Ovary (tissue), 9 donors: ENCODE results near the gene CLN6. TPM values are rescaled to one million over a fixed set of nuclear protein-coding genes. Genes with fewer than 3 reads are reported as not detected.

Experiments used
- DNase-seq, 5 donors: peaks; one replicate each; pipeline ENCODE4 v3.0.0-alpha.2; 2019 to 2020
- H3K27ac ChIP-seq, 2 donors: fragments of 200-600 bp; one replicate each; pipeline versions ENCODE4 v1.5.1 to v1.8.0; 2019 to 2022
- H3K27me3 ChIP-seq: fragments of 200-600 bp; one replicate; pipeline ENCODE4 v1.8.0; 2022
- H3K36me3 ChIP-seq: fragments of 200-600 bp; sonication (generic); one replicate; pipeline ENCODE4 v1.5.1; 2019
- H3K4me1 ChIP-seq: one replicate; pipeline ENCODE4 v1.8.1; 2013; ENCODE audit warnings: mild to moderate bottlenecking, moderate library complexity; ENCODE audit not compliant: insufficient read depth
- H3K4me3 ChIP-seq: fragments of 200-600 bp; sonication (generic); one replicate; pipeline ENCODE4 v1.5.1; 2017
- H3K9me3 ChIP-seq, 2 donors: fragments of 200-600 bp in 1 of 2; sonication (generic) in 1 of 2; one replicate each; pipeline versions ENCODE4 v1.5.1 to v1.8.1; 2013 to 2019; ENCODE audit warnings: mild to moderate bottlenecking in 1 of 2, moderate library complexity in 1 of 2
- CTCF ChIP-seq, 3 donors: fragments of 450-650 bp in 2 of 3; fragments of 200-600 bp in 1 of 3; IDR thresholded peaks; one replicate each; pipeline versions ENCODE4 v1.5.1 to v1.8.0; 2016 to 2022; ENCODE audit warnings: antibody characterized with exemption in 3 of 3, mild to moderate bottlenecking in 1 of 3
- EP300 ChIP-seq: sonication (generic); formaldehyde crosslinking; IDR thresholded peaks from one replicate; pipeline ENCODE4 v1.6.1; 2017; ENCODE audit warnings: antibody characterized with exemption
- POLR2A ChIP-seq: fragments of 450-650 bp; IDR thresholded peaks from one replicate; pipeline ENCODE4 v1.6.1; 2017; ENCODE audit warnings: antibody characterized with exemption, mild to moderate bottlenecking, moderate library complexity
- WGBS, 3 donors: extraction: QIAGEN DNeasy Blood & Tissue Kit in 1 of 3; methylation state at CpG; one replicate each; pipeline versions ENCODE4 v1.1.5 to v1.1.7; 2013 to 2017; 5-methylcytosine and 5-hydroxymethylcytosine counted together
- intact Hi-C, 4 donors: fragments of 100-400 bp; cut with DNase I; formaldehyde crosslinking; loops; one replicate each; pipeline versions ENCODE4 v1.11.0 to v1.15.1; 2022 to 2023
- polyA plus RNA-seq, 2 donors: library from polyadenylated mRNA; stranded (reverse); fragments of 200-250 nt in 1 of 2; fragments of 350-450 nt in 1 of 2; fragmentation: Illumina TruSeq in 1 of 2; extraction: RNeasy Lipid Tissue Mini Kit (QIAGEN cat#74804) in 1 of 2; gene quantifications; one replicate each; pipeline ENCODE4 v1.2.3, GENCODE V29; 2013 to 2014
- total RNA-seq, 7 donors: library from RNA; depleted of rRNA in 2 of 7; stranded (reverse); fragments of >200 nt in 2 of 7; fragmentation: NEBNext Ultra II Directional in 3 of 7; extraction: Animal tissue kit (Norgen Biotek cat#: 25700) in 3 of 7; gene quantifications; one replicate each; pipeline versions ENCODE4 v1.1.0 to v1.2.4, GENCODE V29; 2016 to 2023
- donor health status: DM: no; HTN: no; CAD: no; lungs with moderate emphysema.
- donor health status: DM: no; HTN: no; CAD: no.
- donor health status: Bipolar disorder and iron deficiency.
- donor health status: DM: yes; HTN: yes; CAD: no.
- donor health status: DM: no; HTN: no; CAD: no.
- donor health status: DM: yes; HTN: yes; CAD: no.

CLN6 gene
- total and polyA plus RNA-seq, 9 donors, result 6.3 to 21.8 (median 12.0) TPM

DNA sequence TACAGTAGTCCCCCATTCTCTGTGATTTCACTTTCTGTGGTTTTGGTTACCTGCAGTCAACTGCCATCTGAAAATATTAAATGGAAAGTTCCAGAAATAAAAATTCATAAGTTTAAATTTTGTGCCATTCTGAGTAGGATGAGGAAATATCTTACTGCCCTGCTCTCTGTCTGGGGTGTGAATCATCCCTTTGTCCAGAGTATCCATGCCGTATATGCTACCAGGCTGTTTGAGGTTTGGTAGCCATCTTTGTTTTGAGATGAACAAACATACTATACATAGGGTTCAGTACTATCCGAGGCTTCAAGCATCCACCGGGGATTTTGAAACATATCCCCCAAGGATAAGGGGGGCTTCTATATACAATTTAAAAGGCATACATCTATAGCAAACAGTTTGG is 31.7 kb upstream of the CLN6 start:
- Histone ChIP-seq H3K36me3 (no peaks in the 10 kb centered on the region), H3K9me3 (no peaks in the 10 kb centered on the region), H3K4me3 (no peak overlapping the region), H3K27ac (no peak overlapping the region), H3K27me3 (peaks cover 3% of the 10 kb centered on the region), H3K4me1 (peaks cover 4% of the 10 kb centered on the region)
- TF ChIP-seq CTCF (IDR thresholded peaks at IDR 0.05) (no peak), EP300 (no peak), POLR2A (no peak)
- whole genome bisulfite sequencing, 3 donors, result 88 to 93% (median 93%) methylated on average over 3 of the region's 3 CpGs
- intact Hi-C loops, result no loop called here
- DNase-seq, result no peak

GRCh38 chr15:68259883-68260282 is 30.4 kb upstream of the CLN6 start:
- Histone ChIP-seq H3K36me3 (no peaks in the 10 kb centered on the region), H3K27me3 (peaks cover 3% of the 10 kb centered on the region), H3K9me3 (no peaks in the 10 kb centered on the region), H3K4me1 (peaks cover 4% of the 10 kb centered on the region), H3K4me3 (no peak overlapping the region), H3K27ac (no peak overlapping the region)
- intact Hi-C loops, result loop anchor here in 2 of 4 donors (5.0 to 10.0 kb wide), 5 partner anchors 45 to 615 kb away; no protein-coding TSS in a partner anchor
- no peak for DNase-seq
- 87 to 94% (median 90%) methylated on average over 2 of the region's 2 CpGs for WGBS, 3 donors
- TF ChIP-seq CTCF (IDR thresholded peaks at IDR 0.05) (no peak), EP300 (no peak), POLR2A (no peak)

- H3K4me1 ChIP-seq, result peaks cover 4% of the 10 kb centered on the region
- H3K4me3 ChIP-seq, result no peak overlapping the region
- no peak for TF ChIP-seq CTCF (IDR thresholded peaks at IDR 0.05)
- TF ChIP-seq EP300, result no peak
- TF ChIP-seq POLR2A, result no peak
- H3K9me3 ChIP-seq, result no peaks in the 10 kb centered on the region
- H3K27me3 ChIP-seq, result peaks cover 3% of the 10 kb centered on the region
- peak overlapping the region in 1 of 2 donors; percentile 15 for H3K27ac ChIP-seq
- DNase-seq, result peak in 1 of 5 donors; percentile 44
- H3K36me3 ChIP-seq, result no peaks in the 10 kb centered on the region
- WGBS, 3 donors, result 52 to 55% (median 54%) methylated on average over 4 of the region's 4 CpGs
- intact Hi-C loops, result loop anchor here in 2 of 4 donors (5.0 to 10.0 kb wide), 5 partner anchors 46 to 616 kb away; no protein-coding TSS in a partner anchor
These were observed 29.2 kb upstream of the CLN6 start for GRCh38 chr15:68258692-68259091.

GRCh38 chr15:68256675-68257450 is 27.3 kb upstream of the CLN6 start:
- TF ChIP-seq POLR2A (peak; percentile 93), CTCF (IDR thresholded peaks at IDR 0.05) (no peak), EP300 (peak; percentile 35)
- intact Hi-C loops, result loop anchor here in 2 of 4 donors (5.0 to 10.0 kb wide), 5 partner anchors 48 to 618 kb away; no protein-coding TSS in a partner anchor
- 4 to 8% (median 7%) methylated on average over 56 to 57 of the region's 57 CpGs for WGBS, 3 donors
- H3K27ac ChIP-seq, result peak overlapping the region; percentile 83 to 93
- H3K4me3 ChIP-seq, result peak overlapping the region; percentile 60
- peak; percentile 89 to 94 (median 91) for DNase-seq
- H3K9me3 ChIP-seq, result no peaks in the 10 kb centered on the region
- no peaks in the 10 kb centered on the region for H3K36me3 ChIP-seq
- H3K4me1 ChIP-seq, result peaks cover 4% of the 10 kb centered on the region
- no peaks in the 10 kb centered on the region for H3K27me3 ChIP-seq
